Vagina (tissue), 2 donors: ENCODE results near the gene YPEL3.

Experiments
- CTCF ChIP-seq, 3 experiments: fragments of 450-650 bp in 2 of 3; fragments of 200-600 bp in 1 of 3; sonication (generic) in 1 of 3; IDR thresholded peaks; one replicate each; pipeline ENCODE4 v1.5.1; 2017 to 2019; ENCODE audit warnings: antibody characterized with exemption in 3 of 3, mild to moderate bottlenecking in 2 of 3, moderate library complexity in 2 of 3
- POLR2A ChIP-seq, 2 donors: fragments of 450-650 bp; IDR thresholded peaks; one replicate each; pipeline ENCODE4 v1.6.1; 2017; ENCODE audit warnings: antibody characterized with exemption in 2 of 2, mild to moderate bottlenecking in 2 of 2, moderate library complexity in 2 of 2
- POLR2AphosphoS5 ChIP-seq, 2 donors: sonication (generic); formaldehyde crosslinking; IDR thresholded peaks; one replicate each; pipeline ENCODE4 v1.9.0; 2017; ENCODE audit warnings: antibody characterized with exemption in 2 of 2, mild to moderate bottlenecking in 2 of 2, low read depth in 1 of 2; ENCODE audit not compliant: insufficient read depth in 1 of 2

- TF ChIP-seq CTCF (IDR thresholded peaks at IDR 0.05) (no peak), POLR2A (IDR thresholded peaks at IDR 0.05) (no peak), POLR2AphosphoS5 (IDR thresholded peaks at IDR 0.05; ENCODE audit: insufficient read depth in 1 of 2, low read depth in 1 of 2) (peak in 1 of 2 donors; percentile 11)
These were observed 29.9 kb downstream of the YPEL3 start for GRCh38 chr16:30065943-30066760.
